Psoas muscle (tissue), 8 donors: ENCODE measurements around the gene ZC3H12C. TPM values are rescaled to one million over a fixed set of nuclear protein-coding genes. Genes with fewer than 3 reads are reported as not detected.

Experiments used
- ATAC-seq, 4 donors: fragments of 200-7000 bp; cut with Tn5 transposase; one replicate each; pipeline ENCODE4 v1.9.1; 2020; ENCODE audit warnings: moderate library complexity in 3 of 4, mild to moderate bottlenecking in 2 of 4
- DNase-seq, 2 donors: peaks; one replicate each; pipeline ENCODE4 v3.0.0-alpha.2; 2020
- H3K27ac ChIP-seq: fragments of 200-600 bp; one replicate; pipeline ENCODE4 v1.8.0; 2022
- H3K27me3 ChIP-seq, 3 donors: fragments of 200-600 bp in 1 of 3; one replicate each; pipeline versions ENCODE4 v1.6.1 to v1.8.0; 2013 to 2022; ENCODE audit warnings: low read length in 2 of 3, mild to moderate bottlenecking in 2 of 3, moderate library complexity in 1 of 3; ENCODE audit not compliant: insufficient read depth in 3 of 3
- H3K36me3 ChIP-seq, 2 donors: fragments of 200-600 bp in 1 of 2; one replicate each; pipeline versions ENCODE4 v1.6.1 to v1.8.0; 2013 to 2022; ENCODE audit warnings: low read depth in 1 of 2, mild to moderate bottlenecking in 1 of 2, moderate library complexity in 1 of 2; ENCODE audit not compliant: insufficient read depth in 1 of 2
- H3K4me1 ChIP-seq: fragments of 200-600 bp; one replicate; pipeline ENCODE4 v1.8.0; 2022
- H3K4me3 ChIP-seq: fragments of 200-600 bp; one replicate; pipeline ENCODE4 v1.8.0; 2022; ENCODE audit warnings: mild to moderate bottlenecking
- H3K9me3 ChIP-seq: fragments of 200-600 bp; one replicate; pipeline ENCODE4 v1.8.0; 2022
- CTCF ChIP-seq: fragments of 200-600 bp; IDR thresholded peaks from one replicate; pipeline ENCODE4 v1.8.0; 2022; ENCODE audit warnings: antibody characterized with exemption
- WGBS, 3 donors: extraction: QIAGEN DNeasy Blood & Tissue Kit; methylation state at CpG; one replicate each; pipeline versions ENCODE4 v1.1.6 to v1.1.7; 2013; 5-methylcytosine and 5-hydroxymethylcytosine counted together
- intact Hi-C, 2 donors: fragments of 100-400 bp; cut with DNase I; formaldehyde crosslinking; loops; one replicate each; pipeline versions ENCODE4 v1.11.0 to v1.14.2; 2022
- polyA plus RNA-seq, 3 donors: library from polyadenylated mRNA; stranded (reverse); fragments of 200-250 nt; gene quantifications; one replicate each; pipeline ENCODE4 v1.2.3, GENCODE V29; 2013
- total RNA-seq, 4 donors: library from RNA; stranded (reverse); fragmentation: NEBNext Ultra II Directional in 2 of 4; extraction: Animal tissue kit (Norgen Biotek cat#: 25700) in 2 of 4; gene quantifications; one replicate each; pipeline versions ENCODE4 v1.2.1 to v1.2.4, GENCODE V29; 2021 to 2023
- donor health status: healthy with polysubstance abuse.
- donor health status: DM: no; HTN: no; CAD: no; lungs with moderate emphysema.
- donor health status: Bipolar disorder and iron deficiency.
- donor health status: healthy.
- donor health status: DM: yes; HTN: yes; CAD: no.
- donor health status: DM: no; HTN: no; CAD: no.
- donor health status: DM: no; HTN: no; CAD: no.
- donor health status: DM: yes; HTN: yes; CAD: no.

Gene ZC3H12C
- total and polyA plus RNA-seq, 7 donors, result 2.3 to 27.4 (median 17.5) TPM

DNA sequence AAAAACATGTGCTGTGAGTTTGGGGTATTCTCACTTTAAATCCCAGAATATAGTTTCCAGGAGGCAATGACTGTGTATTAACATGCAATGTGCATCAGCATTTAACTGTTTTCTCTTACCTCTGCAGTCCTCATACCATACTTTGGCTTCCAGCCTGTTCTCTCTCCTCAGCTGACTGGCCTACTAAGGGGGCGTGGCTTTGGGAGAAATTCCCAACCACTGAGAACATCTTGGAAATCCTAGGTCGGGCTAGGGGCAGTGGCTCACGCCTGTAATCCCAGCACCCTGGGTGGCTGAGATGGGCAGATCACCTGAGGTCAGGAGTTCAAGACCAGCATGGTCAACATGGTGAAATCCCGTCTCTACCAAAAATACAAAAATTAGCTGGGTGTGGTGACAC is 13.5 kb upstream of the ZC3H12C start:
- no peak for DNase-seq
- no peaks in the 10 kb centered on the region for H3K4me1 ChIP-seq
- no peaks in the 10 kb centered on the region for H3K36me3 ChIP-seq
- H3K9me3 ChIP-seq, result peaks cover 5% of the 10 kb centered on the region
- H3K27me3 ChIP-seq, result no peaks in the 10 kb centered on the region
- no peak overlapping the region for H3K4me3 ChIP-seq
- no peak overlapping the region for H3K27ac ChIP-seq
- TF ChIP-seq CTCF, result no peak
- intact Hi-C loops, result no loop called here
- ATAC-seq, result peak in 1 of 4 donors; percentile 60
- 72 to 77% (median 77%) methylated on average over 4 of the region's 4 CpGs for WGBS, 3 donors

DNA sequence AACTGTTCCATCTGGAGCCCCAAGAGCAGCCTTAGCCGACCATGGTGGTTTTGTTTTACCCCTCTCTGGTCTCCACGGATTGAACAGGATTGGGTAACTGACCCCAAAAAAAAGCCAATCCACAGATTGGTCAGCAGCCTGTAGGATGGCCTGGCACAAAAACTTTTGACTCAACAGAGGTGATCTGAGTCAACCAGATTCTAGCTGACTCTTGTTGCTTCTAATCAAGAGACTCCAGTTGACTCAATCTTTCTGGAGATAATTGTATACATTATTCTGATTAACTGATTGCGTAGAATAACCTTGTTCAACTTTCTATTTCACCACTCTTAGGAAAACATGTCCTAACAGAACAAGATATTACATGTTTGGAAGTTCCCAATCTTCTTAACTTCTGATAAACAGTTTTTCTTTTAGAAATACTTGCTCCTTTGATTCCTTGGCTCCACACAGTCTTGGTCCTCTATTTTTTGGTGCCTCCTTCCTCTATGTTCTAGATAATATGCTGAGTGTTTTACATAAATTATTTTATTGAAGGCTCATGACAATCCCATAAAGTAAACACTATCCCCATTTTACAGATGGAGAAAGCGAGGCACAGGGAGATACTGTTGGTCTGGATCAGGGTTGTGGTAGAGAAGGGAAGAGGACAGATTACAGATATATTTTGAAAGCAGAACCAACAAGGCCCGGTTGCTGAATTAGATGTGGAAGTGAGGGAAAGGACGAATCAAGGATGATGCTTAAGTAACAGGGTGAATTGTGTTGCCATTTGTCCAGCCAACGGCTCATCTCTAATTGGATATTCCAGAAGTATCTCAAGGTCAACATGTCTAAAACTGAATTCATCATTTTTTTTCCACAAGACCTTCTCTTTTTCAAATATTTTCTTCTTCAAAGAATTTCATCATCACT is 11.5 kb upstream of the ZC3H12C start:
- Histone ChIP-seq H3K36me3 (no peaks in the 10 kb centered on the region), H3K27me3 (no peaks in the 10 kb centered on the region), H3K27ac (no peak overlapping the region), H3K4me1 (no peaks in the 10 kb centered on the region), H3K4me3 (no peak overlapping the region), H3K9me3 (peaks cover 5% of the 10 kb centered on the region)
- DNase-seq (no peak), ATAC-seq (no peak)
- intact Hi-C loops, result no loop called here
- no peak for TF ChIP-seq CTCF
- WGBS, 3 donors, result 84 to 91% (median 85%) methylated on average over 7 of the region's 7 CpGs

DNA sequence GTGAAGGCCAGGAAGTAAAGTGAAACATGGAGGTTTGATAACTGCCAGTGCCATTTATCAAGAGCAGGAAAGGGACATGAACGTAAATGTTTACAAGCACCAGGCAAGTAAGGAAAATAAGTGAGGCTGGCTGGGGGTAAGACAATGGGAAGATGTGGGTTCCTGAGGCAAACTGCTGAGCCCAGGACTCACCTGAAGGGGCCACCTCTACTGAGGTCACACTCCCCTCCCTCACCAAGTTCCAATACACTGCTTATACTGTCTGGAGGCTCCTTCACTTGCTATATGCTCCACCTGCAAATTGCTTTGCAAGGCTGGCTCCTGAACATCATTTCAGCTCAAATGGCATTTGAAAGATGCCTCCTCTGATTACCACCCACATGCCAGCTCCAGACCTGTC is 10.3 kb upstream of the ZC3H12C start:
- TF ChIP-seq CTCF, result no peak
- no peak overlapping the region for H3K4me3 ChIP-seq
- DNase-seq (no peak), ATAC-seq (no peak)
- H3K4me1 ChIP-seq, result no peaks in the 10 kb centered on the region
- H3K27ac ChIP-seq, result no peak overlapping the region
- no peaks in the 10 kb centered on the region for H3K36me3 ChIP-seq
- H3K9me3 ChIP-seq, result peaks cover 5% of the 10 kb centered on the region
- 64 to 87% (median 86%) methylated on average over 1 of the region's 1 CpG for WGBS, 3 donors
- no peaks in the 10 kb centered on the region for H3K27me3 ChIP-seq
- intact Hi-C loops, result no loop called here

DNA sequence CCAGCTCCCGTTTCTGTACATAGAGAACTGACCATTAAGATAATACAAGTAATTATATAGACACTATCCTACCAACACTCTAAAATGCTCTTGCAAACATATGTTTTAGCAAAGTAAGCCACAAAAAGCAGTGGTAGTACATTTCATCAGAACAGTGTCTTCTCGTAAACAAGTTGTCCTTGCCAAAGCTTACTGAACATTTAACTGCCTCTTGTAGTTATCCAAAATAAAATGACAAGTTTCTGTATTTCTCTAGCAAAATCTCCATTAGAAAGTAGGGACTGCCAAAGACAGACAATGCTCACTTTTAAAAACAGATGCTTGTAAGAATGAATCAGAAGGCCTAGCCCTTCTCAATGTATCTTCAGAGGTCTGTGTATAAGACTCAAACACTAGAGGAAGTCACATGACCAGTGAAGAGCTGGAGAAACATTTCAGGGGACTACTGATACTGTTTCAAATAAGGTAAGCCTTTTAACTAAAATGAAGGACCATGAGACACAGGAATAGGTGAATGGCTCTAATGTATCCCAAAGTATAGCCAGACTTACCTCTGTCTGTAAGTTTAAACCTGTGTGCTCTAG is 7.8 kb upstream of the ZC3H12C start:
- H3K27ac ChIP-seq, result no peak overlapping the region
- no peaks in the 10 kb centered on the region for H3K9me3 ChIP-seq
- H3K4me3 ChIP-seq, result no peak overlapping the region
- no peak for DNase-seq
- no peaks in the 10 kb centered on the region for H3K27me3 ChIP-seq
- ATAC-seq, result no peak
- peaks cover 3% of the 10 kb centered on the region for H3K4me1 ChIP-seq
- 68 to 88% (median 85%) methylated on average over 2 of the region's 2 CpGs for WGBS, 3 donors
- no peak for TF ChIP-seq CTCF
- intact Hi-C loops, result loop anchor here in 1 of 2 donors (5.0 kb wide), 1 partner anchor 128 kb away; no protein-coding TSS in a partner anchor
- H3K36me3 ChIP-seq, result no peaks in the 10 kb centered on the region
